ACC112 (cell line): ENCODE measurements around the gene SLC22A3.
"Not testable (repeated sequence)": the region's sequence is repeated elsewhere in the genome, so short reads cannot be mapped to it uniquely, and the experiment has no call there.

Experiments
- H2AFZ ChIP-seq: fragments of 200-600 bp; sonication (generic); one replicate; pipeline ENCODE4 v1.6.0; 2017; ENCODE audit warnings: antibody characterized with exemption, low read length; ENCODE audit not compliant: unreplicated experiment
- H3K27ac ChIP-seq: fragments of 200-600 bp; sonication (generic); 2 replicates; pipeline ENCODE4 v1.5.1; 2014; ENCODE audit warnings: low read depth, mild to moderate bottlenecking, antibody characterized with exemption, low read length, moderate library complexity
- H3K27me3 ChIP-seq: fragments of 200-600 bp; sonication (generic); 2 replicates; pipeline ENCODE4 v1.6.1; 2014; ENCODE audit warnings: mild to moderate bottlenecking, antibody characterized with exemption, low read length, moderate library complexity, mixed read lengths; ENCODE audit not compliant: insufficient read depth
- H3K36me3 ChIP-seq: fragments of 200-600 bp; sonication (generic); 2 replicates; pipeline ENCODE4 v1.6.1; 2016; ENCODE audit warnings: mild to moderate bottlenecking, antibody characterized with exemption, low read length, moderate library complexity, mixed read lengths; ENCODE audit not compliant: insufficient read depth
- H3K4me1 ChIP-seq: fragments of 200-600 bp; sonication (generic); one replicate; pipeline ENCODE4 v1.6.1; 2016; ENCODE audit warnings: low read length, mixed read lengths; ENCODE audit not compliant: insufficient read depth, unreplicated experiment, control insufficient read depth
- H3K4me3 ChIP-seq: fragments of 200-600 bp; sonication (generic); 2 replicates; pipeline ENCODE4 v1.5.1; 2014; ENCODE audit warnings: mild to moderate bottlenecking, low read depth, low read length
- H3K79me2 ChIP-seq: fragments of 200-600 bp; sonication (generic); one replicate; pipeline ENCODE4 v1.6.0; 2016; ENCODE audit warnings: low read length; ENCODE audit not compliant: control insufficient read depth, unreplicated experiment, insufficient read depth

SLC22A3 gene

GRCh38 chr6:160439751-160440150, 91.6 kb downstream of the SLC22A3 start:
- Histone ChIP-seq H3K4me1 (no peaks in the 10 kb centered on the region), H3K79me2 (no peaks in the 10 kb centered on the region), H2AFZ (no peak overlapping the region), H3K4me3 (no peak overlapping the region), H3K27ac (no peak overlapping the region), H3K36me3 (no peaks in the 10 kb centered on the region), H3K27me3 (peaks cover 20% of the 10 kb centered on the region)

GRCh38 chr6:160442151-160442550, 94.0 kb downstream of the SLC22A3 start:
- Histone ChIP-seq H3K79me2 (no peaks in the 10 kb centered on the region), H3K27me3 (peaks cover 14% of the 10 kb centered on the region), H3K4me3 (no peak overlapping the region), H3K36me3 (no peaks in the 10 kb centered on the region), H3K4me1 (no peaks in the 10 kb centered on the region), H3K27ac (no peak overlapping the region), H2AFZ (no peak overlapping the region)

- Histone ChIP-seq H3K79me2 (no peaks in the 10 kb centered on the region), H3K4me1 (no peaks in the 10 kb centered on the region), H3K27ac (no peak overlapping the region), H3K4me3 (no peak overlapping the region), H2AFZ (no peak overlapping the region), H3K36me3 (no peaks in the 10 kb centered on the region), H3K27me3 (peaks cover 8% of the 10 kb centered on the region; the same call in 1 of the 2 replicates)
These were observed 97.0 kb downstream of the SLC22A3 start for GRCh38 chr6:160445130-160445529.

DNA sequence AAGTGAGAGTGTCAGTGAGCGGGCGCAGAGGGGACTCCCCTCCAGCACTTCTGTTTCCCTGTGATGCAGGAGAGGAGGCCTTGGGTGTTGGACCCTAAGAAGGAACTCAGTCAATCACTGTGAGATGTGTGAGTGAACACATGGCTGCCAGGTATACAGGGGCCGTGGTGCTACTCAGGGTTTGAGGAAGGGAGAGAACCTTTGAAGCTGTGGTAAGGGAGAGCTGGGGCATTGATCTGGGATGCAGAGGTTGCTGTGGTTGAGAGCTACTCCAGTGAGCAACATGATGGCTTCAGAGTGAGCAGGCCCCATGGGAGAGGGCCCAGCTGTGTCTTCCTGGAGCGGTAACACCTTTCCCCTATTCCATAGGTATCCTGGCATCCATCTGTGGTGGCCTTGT, 99.2 kb downstream of the SLC22A3 start:
- H3K27me3 ChIP-seq: no peaks in the 10 kb centered on the region
- no peaks in the 10 kb centered on the region for H3K36me3 ChIP-seq
- H3K4me1 ChIP-seq: no peaks in the 10 kb centered on the region
- H3K4me3 ChIP-seq: no peak overlapping the region
- H3K27ac ChIP-seq: no peak overlapping the region
- H2AFZ ChIP-seq: no peak overlapping the region
- no peaks in the 10 kb centered on the region for H3K79me2 ChIP-seq

- H3K4me1 ChIP-seq, H3K79me2 ChIP-seq, H3K27ac ChIP-seq, H3K4me3 ChIP-seq, H3K36me3 ChIP-seq, H3K27me3 ChIP-seq, H2AFZ ChIP-seq: not testable (repeated sequence)
These were observed 101.6 kb downstream of the SLC22A3 start for GRCh38 chr6:160449787-160450186.

GRCh38 chr6:160450849-160451248, 102.7 kb downstream of the SLC22A3 start:
- Histone ChIP-seq H3K4me1 (peaks cover 5% of the 10 kb centered on the region), H3K36me3 (no peaks in the 10 kb centered on the region), H3K4me3 (no peak overlapping the region), H3K27me3 (no peaks in the 10 kb centered on the region), H2AFZ (no peak overlapping the region), H3K79me2 (no peaks in the 10 kb centered on the region), H3K27ac (no peak overlapping the region)

GRCh38 chr6:160454303-160454702, 106.1 kb downstream of the SLC22A3 start:
- H3K4me1 ChIP-seq: peaks cover 5% of the 10 kb centered on the region
- no peak overlapping the region for H2AFZ ChIP-seq
- H3K27ac ChIP-seq: no peak overlapping the region
- no peaks in the 10 kb centered on the region for H3K27me3 ChIP-seq
- H3K79me2 ChIP-seq: no peaks in the 10 kb centered on the region
- no peaks in the 10 kb centered on the region for H3K36me3 ChIP-seq
- no peak overlapping the region for H3K4me3 ChIP-seq

DNA sequence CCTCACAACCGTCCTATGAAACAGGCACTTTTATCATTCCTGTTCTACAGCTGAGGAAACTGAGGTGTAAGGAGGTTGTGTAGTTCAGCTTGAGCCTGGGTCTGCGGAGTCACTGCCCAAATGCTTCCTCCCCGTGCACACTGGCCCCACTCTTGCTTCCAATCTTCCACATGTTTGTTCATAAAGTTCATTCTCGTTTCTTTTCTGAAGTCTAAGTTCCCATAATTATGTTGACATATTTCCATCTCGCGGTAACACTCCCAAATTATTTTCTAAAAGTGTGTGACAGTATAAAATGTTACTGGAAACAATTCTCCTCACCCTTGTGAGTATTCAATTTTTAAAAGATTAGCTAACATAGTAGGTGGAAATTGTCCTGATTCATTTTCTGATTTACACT, 106.9 kb downstream of the SLC22A3 start:
- Histone ChIP-seq H3K27ac (no peak overlapping the region), H3K4me3 (no peak overlapping the region), H2AFZ (peak overlapping the region; percentile 82), H3K36me3 (no peaks in the 10 kb centered on the region), H3K79me2 (no peaks in the 10 kb centered on the region), H3K27me3 (no peaks in the 10 kb centered on the region), H3K4me1 (peaks cover 5% of the 10 kb centered on the region)

GRCh38 chr6:160455541-160456213, 107.5 kb downstream of the SLC22A3 start:
- Histone ChIP-seq H3K27ac (no peak overlapping the region), H3K27me3 (no peaks in the 10 kb centered on the region), H3K36me3 (no peaks in the 10 kb centered on the region), H2AFZ (peak overlapping the region; percentile 82), H3K79me2 (no peaks in the 10 kb centered on the region), H3K4me1 (peaks cover 5% of the 10 kb centered on the region), H3K4me3 (peak overlapping the region; percentile 65)

GRCh38 chr6:160456214-160456546, 108.0 kb downstream of the SLC22A3 start:
- H3K27me3 ChIP-seq: no peaks in the 10 kb centered on the region
- peaks cover 5% of the 10 kb centered on the region for H3K4me1 ChIP-seq
- no peaks in the 10 kb centered on the region for H3K79me2 ChIP-seq
- no peaks in the 10 kb centered on the region for H3K36me3 ChIP-seq
- peak overlapping the region; percentile 82 for H2AFZ ChIP-seq
- H3K4me3 ChIP-seq: no peak overlapping the region; the same call in 1 of the 2 replicates
- H3K27ac ChIP-seq: no peak overlapping the region

DNA sequence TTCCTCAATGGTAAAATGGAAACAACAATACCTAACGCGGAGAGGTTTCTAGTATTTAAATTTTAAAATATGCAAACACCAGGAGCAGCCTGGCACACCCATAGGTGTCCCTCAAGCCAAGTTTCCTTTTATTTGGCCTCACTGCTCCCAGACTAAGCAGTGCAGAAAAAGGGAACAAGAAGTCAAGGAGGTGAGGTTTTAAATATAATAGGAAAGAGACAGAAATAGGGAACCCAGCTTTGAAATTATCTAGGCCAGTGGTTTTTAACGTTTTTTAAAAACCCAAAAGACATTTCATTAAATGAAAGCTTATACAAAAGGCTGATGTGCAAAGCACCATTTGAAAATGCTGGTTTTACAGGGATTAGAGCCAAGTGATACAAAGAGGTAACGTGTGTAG, 109.6 kb downstream of the SLC22A3 start:
- Histone ChIP-seq H3K27ac (no peak overlapping the region), H3K27me3 (no peaks in the 10 kb centered on the region), H2AFZ (no peak overlapping the region), H3K4me3 (no peak overlapping the region), H3K79me2 (no peaks in the 10 kb centered on the region), H3K4me1 (peaks cover 16% of the 10 kb centered on the region), H3K36me3 (no peaks in the 10 kb centered on the region)
